GM21717 (cell line): ENCODE results near the gene SOS1.
"Not testable (repeated sequence)": the region's sequence is repeated elsewhere in the genome, so short reads cannot be mapped to it uniquely, and the experiment has no call there.

Experiments
- ATAC-seq: cut with Tn5 transposase; IDR thresholded peaks from one replicate; pipeline ENCODE4 v1.9.1; 2021; ENCODE audit warnings: mild to moderate bottlenecking, moderate library complexity; ENCODE audit not compliant: unreplicated experiment

SOS1 gene

GRCh38 chr2:38977047-38977446 is 143.8 kb downstream of the SOS1 start:
- ATAC-seq = no peak

DNA sequence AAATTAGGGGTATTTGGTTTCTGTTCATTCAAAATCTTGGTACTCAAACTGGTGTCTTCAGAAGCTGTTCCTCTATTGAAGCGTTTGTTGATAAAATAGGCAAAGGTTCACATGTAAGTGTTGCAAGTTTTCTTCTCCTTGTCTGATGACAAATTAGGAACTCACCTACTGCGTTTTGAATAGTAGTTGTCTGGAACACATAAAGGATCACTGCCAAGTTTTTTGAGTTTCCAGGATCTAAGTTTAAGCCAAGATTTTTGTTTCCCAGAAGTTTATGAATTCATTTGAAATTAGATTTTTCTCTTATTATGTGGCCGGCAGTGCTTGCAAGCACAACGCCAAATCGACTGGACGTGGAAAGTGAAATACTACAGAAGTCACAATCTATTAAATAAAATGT is 145.8 kb downstream of the SOS1 start:
- no peak for ATAC-seq

- ATAC-seq = no peak
Observed at GRCh38 chr2:38973266-38973665, 147.6 kb downstream of the SOS1 start.

GRCh38 chr2:38971377-38971776 is 149.5 kb downstream of the SOS1 start:
- no peak for ATAC-seq

- no peak for ATAC-seq
Observed at GRCh38 chr2:38968021-38968420, 152.8 kb downstream of the SOS1 start.

DNA sequence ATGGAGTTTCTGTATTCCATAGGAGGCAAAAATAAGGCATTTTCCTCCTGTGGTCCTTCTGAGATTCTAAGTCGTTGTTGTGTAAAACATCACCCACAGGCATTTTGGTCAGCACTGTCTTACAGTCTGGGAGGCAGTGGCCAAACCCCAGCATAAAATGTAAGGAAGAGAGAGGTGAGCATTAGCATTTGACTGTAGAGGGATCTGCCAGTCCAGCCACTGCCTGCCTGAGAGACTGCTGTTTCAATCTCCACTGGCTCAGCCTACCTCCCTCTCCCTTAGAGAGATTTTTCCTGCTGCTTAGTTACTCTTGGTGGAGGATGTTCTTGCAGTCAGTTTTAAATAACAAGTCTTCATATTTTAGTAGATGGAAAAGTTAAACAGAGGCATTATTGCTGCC is 154.2 kb downstream of the SOS1 start:
- no peak for ATAC-seq

DNA sequence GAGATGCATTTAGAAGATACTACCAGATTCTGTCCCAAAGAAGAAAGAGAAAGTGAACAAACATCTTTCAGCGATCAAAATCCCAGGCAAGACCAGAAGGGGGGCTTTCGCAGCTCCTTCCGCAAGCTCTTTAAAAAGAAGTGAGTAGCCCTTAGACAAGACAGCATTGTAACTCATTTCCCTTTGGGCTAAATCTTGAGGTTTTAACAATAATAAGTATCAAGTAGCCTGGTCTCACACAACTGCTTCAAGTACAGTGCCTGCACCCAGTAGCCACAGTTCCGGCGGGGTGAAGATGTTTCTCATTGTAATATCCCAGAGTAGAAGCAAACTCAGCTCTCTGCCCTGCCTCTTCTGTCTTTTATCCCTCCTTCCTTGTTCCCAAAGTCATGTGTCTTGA is 154.8 kb downstream of the SOS1 start:
- ATAC-seq = no peak

DNA sequence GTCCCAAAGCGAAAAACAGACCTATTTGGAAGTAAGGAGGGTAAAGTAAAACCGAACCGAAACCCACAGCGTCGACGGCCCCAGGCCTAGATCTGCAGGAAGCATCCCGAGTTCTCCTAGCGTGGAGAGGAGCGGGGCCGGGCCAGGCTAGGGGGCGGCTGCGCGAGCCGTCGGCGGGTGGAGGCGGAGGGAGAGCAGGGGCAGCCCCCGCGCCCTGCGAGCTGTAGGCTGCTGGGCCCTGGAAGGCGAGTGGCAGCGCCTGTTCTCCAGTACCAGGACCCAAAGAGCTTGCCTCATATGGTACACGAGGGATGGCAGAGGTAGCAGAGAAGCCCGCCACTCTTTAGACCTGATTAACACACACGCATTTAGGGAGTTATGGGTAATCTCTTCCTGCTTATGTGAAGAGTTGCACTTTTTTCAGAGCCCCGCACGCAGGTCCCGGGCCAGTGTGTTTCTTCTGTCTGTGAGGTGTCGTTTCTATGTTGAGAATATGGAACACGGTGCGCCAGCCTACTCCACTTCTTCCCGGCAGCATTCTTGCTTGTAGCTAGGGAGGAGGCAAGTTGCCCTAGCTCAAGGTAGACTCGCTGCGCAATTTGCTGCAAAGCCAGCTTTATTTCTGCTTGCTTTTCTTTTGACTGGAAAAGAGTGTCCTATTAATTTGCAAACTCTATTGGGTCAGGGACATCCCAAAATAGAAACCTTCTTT is 160.1 kb downstream of the SOS1 start:
- no peak for ATAC-seq

- no peak for ATAC-seq
Observed at GRCh38 chr2:38959938-38960608, 160.8 kb downstream of the SOS1 start.

DNA sequence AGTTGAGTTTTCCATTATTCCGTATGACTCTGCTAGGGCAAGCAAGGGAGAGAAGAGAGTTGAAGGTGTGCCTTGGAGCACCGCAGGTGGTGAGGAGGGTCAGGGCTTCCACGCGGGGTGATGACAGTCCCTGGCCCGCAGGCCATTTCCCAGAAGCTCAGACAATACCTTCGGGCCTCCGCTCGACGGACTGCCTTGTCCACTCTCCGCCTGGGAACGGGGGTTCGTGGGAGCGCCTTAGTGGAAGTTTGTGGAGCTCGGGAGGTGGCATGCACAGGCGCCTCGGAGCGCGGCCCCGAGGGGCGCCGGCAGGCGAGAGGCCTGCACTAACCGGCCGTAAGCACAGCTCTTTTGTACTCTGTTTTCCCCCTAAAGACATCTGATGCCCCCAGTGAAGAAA is 161.4 kb downstream of the SOS1 start:
- ATAC-seq = no peak

- no peak for ATAC-seq
Observed at GRCh38 chr2:38957972-38958371, 162.9 kb downstream of the SOS1 start.

DNA sequence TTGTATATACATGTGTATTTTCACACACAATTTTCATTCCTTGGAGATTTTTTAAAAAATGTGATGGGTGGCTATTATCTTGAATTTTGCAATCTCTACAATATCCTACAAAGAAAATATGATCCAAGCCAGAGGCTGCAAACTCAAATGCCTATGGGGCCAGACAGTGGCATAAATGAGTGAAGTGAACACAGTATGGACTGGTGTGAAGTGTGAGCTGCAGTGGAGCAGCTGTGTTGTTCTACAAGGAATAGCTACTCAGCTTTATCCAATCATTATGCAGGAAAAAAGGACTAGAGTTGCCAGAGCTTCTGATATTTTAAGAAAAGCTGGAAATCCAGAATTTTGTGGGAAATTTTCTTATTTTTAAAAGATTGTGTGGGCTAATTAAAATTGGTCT is 169.1 kb downstream of the SOS1 start:
- ATAC-seq = no peak

- no peak for ATAC-seq
Observed at GRCh38 chr2:38948995-38949394, 171.9 kb downstream of the SOS1 start.

GRCh38 chr2:38948387-38948882 is 172.4 kb downstream of the SOS1 start:
- ATAC-seq = no peak

- peak; percentile 56 for ATAC-seq
Observed at GRCh38 chr2:38947241-38948239, 173.3 kb downstream of the SOS1 start.

- ATAC-seq = no peak
Observed at GRCh38 chr2:38945911-38946310, 174.9 kb downstream of the SOS1 start.

DNA sequence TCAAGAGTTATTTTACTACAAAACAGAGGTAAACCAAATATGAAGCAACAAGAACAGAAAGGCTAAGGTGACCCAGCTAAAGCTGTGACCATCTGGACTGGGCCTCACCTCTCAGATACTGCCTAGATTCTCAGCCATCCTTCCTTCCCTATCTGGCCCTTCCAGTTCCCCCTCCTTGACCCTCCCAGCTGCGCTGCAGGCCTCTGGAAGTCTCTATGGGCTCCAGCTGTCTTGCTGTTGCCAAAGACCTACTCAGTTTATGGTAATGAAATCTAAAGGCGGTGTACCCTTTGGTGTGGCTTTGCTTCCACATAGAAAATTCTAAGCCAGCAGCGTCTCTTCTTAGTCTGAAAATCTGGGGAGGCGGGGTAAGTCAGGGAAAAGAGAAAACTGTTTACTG is 175.5 kb downstream of the SOS1 start:
- no peak for ATAC-seq

GRCh38 chr2:38943784-38944183 is 177.1 kb downstream of the SOS1 start:
- ATAC-seq = no peak

DNA sequence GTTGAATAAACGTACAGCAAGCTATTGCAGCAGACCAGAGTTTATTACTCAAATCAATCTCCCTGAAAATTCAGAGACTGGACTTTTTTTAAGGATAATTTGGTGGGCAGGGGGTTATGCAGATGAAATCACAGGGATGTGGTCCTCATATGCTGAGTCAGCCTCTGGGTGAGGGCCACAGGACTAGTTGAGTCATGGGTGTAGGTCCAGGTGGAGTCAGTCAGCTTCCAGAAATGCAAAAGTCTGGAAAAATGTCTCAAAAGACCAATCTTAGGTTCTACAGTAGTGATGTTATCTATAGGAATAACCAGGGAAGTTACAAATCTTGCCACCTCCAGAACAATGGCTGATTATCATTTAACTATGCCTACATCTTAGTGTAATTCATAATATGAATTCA is 180.1 kb downstream of the SOS1 start:
- ATAC-seq = no peak

DNA sequence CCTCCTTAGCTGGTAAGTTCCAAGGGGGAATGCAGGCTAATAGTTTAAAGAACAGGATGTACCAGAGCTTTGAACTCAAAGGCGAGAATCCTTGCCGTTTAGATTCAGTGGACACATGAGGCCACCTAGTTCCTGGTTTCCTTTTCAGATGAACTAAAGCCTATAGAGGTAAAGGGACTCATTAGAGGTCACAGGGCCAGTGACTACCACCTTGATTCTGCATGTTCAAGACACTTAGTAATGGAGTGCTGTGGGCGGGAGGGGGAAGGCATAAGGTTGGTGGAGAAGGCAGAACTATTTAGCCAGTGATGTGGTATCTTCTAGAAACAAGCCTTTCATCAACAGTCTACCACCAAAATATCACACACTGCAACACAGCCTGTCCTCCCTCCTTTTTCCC is 183.3 kb downstream of the SOS1 start:
- ATAC-seq = no peak

DNA sequence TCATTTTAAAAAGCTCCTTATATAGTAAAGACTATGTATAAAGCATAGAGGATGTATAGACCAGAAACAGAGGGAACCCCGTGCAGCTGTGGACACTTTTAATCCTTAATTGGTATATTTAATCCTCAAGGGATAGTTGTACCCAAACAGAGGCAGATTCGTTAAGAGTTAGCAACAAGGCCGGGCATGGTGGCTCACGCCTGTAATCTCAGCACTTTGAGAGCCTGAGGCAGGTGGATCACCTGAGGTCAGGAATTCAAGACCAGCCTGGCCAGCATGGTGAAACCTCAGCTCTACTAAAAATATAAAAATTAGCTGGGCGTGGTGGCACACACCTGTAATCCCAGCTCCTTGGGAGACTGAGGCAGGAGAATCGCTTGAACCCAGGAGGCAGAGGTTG is 184.3 kb downstream of the SOS1 start:
- not testable (repeated sequence) for ATAC-seq
